Measurements from ENCODE around the gene PEPD.

Gene PEPD

GRCh38 chr19:33530842-33531241 lies 9.3 kb upstream of the PEPD start:
- Histone ChIP-seq H3K27me3 (ENCODE audit: low read length) (no peaks in the 10 kb centered on the region), H3K4me3 (ENCODE audit: insufficient read depth, low read length, poor library complexity, severe bottlenecking) (no peak overlapping the region), H3K4me2 (ENCODE audit: low read depth, low read length, poor library complexity, severe bottlenecking) (no peak overlapping the region), H3F3A (ENCODE audit: insufficient read depth) (no peaks in the 10 kb centered on the region), H3K9ac (ENCODE audit: low read length) (no peak overlapping the region), H3K79me2 (ENCODE audit: insufficient read depth, low read length) (no peaks in the 10 kb centered on the region), H3K9me3 (ENCODE audit: insufficient read depth, low read length) (no peaks in the 10 kb centered on the region), H2AFZ (ENCODE audit: low read depth, low read length, severe bottlenecking) (no peak overlapping the region), H3K27ac (ENCODE audit: low read depth, low read length) (no peak overlapping the region), H4K20me1 (ENCODE audit: low read depth, low read length) (no peaks in the 10 kb centered on the region), H3K9me2 (replicated peaks; ENCODE audit: insufficient read depth, low read length) (no peaks in the 10 kb centered on the region), H3K36me3 (ENCODE audit: low read length) (no peaks in the 10 kb centered on the region)
- TF ChIP-seq, protein P1, sequence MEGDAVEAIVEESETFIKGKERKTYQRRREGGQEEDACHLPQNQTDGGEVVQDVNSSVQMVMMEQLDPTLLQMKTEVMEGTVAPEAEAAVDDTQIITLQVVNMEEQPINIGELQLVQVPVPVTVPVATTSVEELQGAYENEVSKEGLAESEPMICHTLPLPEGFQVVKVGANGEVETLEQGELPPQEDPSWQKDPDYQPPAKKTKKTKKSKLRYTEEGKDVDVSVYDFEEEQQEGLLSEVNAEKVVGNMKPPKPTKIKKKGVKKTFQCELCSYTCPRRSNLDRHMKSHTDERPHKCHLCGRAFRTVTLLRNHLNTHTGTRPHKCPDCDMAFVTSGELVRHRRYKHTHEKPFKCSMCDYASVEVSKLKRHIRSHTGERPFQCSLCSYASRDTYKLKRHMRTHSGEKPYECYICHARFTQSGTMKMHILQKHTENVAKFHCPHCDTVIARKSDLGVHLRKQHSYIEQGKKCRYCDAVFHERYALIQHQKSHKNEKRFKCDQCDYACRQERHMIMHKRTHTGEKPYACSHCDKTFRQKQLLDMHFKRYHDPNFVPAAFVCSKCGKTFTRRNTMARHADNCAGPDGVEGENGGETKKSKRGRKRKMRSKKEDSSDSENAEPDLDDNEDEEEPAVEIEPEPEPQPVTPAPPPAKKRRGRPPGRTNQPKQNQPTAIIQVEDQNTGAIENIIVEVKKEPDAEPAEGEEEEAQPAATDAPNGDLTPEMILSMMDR (IDR thresholded peaks at IDR 0.05; ENCODE audit: insufficient read depth, low read length, poor library complexity, severe bottlenecking), result no peak
- TF ChIP-seq EZH2phosphoT487 (conservative IDR thresholded peaks at IDR 0.05; ENCODE audit: low read length), result no peak

GRCh38 chr19:33530296-33530695 lies 8.7 kb upstream of the PEPD start:
- Histone ChIP-seq H4K20me1 (ENCODE audit: low read depth, low read length) (no peaks in the 10 kb centered on the region), H3K27ac (ENCODE audit: low read depth, low read length) (no peak overlapping the region), H3K9ac (ENCODE audit: low read length) (no peak overlapping the region)

DNA sequence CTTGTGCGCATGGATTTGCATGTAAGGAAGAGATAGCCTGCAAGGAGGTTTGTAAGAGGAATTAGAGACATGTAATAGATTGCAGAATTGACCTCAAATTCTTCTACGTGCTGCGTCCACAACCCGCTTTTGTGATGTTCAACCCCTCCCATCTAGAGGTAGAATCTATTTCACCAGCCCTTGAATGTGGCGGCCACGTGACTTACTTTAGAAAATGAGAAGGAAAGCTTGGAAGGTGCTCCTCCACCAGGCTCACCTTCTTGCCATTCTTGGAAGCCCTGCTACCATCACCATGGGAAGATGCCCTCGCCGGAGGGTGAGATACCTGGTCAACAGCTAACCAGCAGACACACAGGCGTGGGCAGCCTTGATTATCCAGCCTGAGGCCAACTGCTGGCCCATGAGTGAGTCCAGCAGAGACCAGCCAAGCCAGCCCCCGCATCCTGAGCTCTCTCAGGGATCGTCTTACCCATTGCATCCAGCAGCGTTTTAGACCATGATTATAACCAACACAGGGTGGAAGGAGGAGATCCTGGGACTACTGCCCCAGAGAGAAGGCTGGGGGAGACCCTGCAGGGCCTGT lies 7.6 kb upstream of the PEPD start:
- H3K4me3 ChIP-seq (ENCODE audit: insufficient read depth, low read length, poor library complexity, severe bottlenecking), result no peak overlapping the region
- H3K36me3 ChIP-seq (ENCODE audit: low read length), result no peaks in the 10 kb centered on the region
- H3K79me2 ChIP-seq (ENCODE audit: insufficient read depth, low read length), result no peaks in the 10 kb centered on the region
- H3K9me3 ChIP-seq (ENCODE audit: insufficient read depth, low read length), result no peaks in the 10 kb centered on the region
- H3K27me3 ChIP-seq (ENCODE audit: low read length), result no peaks in the 10 kb centered on the region
- H3K9ac ChIP-seq (ENCODE audit: low read length), result no peak overlapping the region
- no peaks in the 10 kb centered on the region for H3F3A ChIP-seq (ENCODE audit: insufficient read depth)
- no peak overlapping the region for H3K27ac ChIP-seq (ENCODE audit: low read depth, low read length)
- H3K9me2 ChIP-seq (replicated peaks; ENCODE audit: insufficient read depth, low read length), result no peaks in the 10 kb centered on the region
- no peak overlapping the region for H3K4me2 ChIP-seq (ENCODE audit: low read depth, low read length, poor library complexity, severe bottlenecking)
- no peak overlapping the region for H2AFZ ChIP-seq (ENCODE audit: low read depth, low read length, severe bottlenecking)
- no peak for TF ChIP-seq EZH2phosphoT487 (conservative IDR thresholded peaks at IDR 0.05; ENCODE audit: low read length)
- TF ChIP-seq, protein P1 (IDR thresholded peaks at IDR 0.05; ENCODE audit: insufficient read depth, low read length, poor library complexity, severe bottlenecking), result no peak
- H4K20me1 ChIP-seq (ENCODE audit: low read depth, low read length), result no peaks in the 10 kb centered on the region

More at GRCh38 chr19:33530296-33530695, 8.7 kb upstream of the PEPD start:
- Histone ChIP-seq H3K27me3 (ENCODE audit: low read length) (no peaks in the 10 kb centered on the region), H3K9me2 (replicated peaks; ENCODE audit: insufficient read depth, low read length) (no peaks in the 10 kb centered on the region), H2AFZ (ENCODE audit: low read depth, low read length, severe bottlenecking) (no peak overlapping the region), H3K36me3 (ENCODE audit: low read length) (no peaks in the 10 kb centered on the region), H3K9me3 (ENCODE audit: insufficient read depth, low read length) (no peaks in the 10 kb centered on the region), H3F3A (ENCODE audit: insufficient read depth) (no peaks in the 10 kb centered on the region), H3K4me2 (ENCODE audit: low read depth, low read length, poor library complexity, severe bottlenecking) (no peak overlapping the region), H3K4me3 (ENCODE audit: insufficient read depth, low read length, poor library complexity, severe bottlenecking) (no peak overlapping the region), H3K79me2 (ENCODE audit: insufficient read depth, low read length) (no peaks in the 10 kb centered on the region)
- TF ChIP-seq, protein P1 (IDR thresholded peaks at IDR 0.05; ENCODE audit: insufficient read depth, low read length, poor library complexity, severe bottlenecking), result no peak
- TF ChIP-seq EZH2phosphoT487 (conservative IDR thresholded peaks at IDR 0.05; ENCODE audit: low read length), result no peak
